D721Med (cell line): ENCODE results near the gene LRRC52.

Source experiments
- DNase-seq: peaks from one replicate; pipeline ENCODE4 v3.0.0; 2011; ENCODE audit warnings: low spot score; ENCODE audit not compliant: insufficient read length
- FAIRE-seq: peaks from 2 replicates; lab custom pipeline; 2011; peaks lifted over from hg19 to GRCh38; lab: Jason Lieb, UNC
- CTCF ChIP-seq: IDR thresholded peaks from 2 replicates; pipeline ENCODE4 v1.5.1; 2012; ENCODE audit warnings: mild to moderate bottlenecking, control low read depth; ENCODE audit not compliant: insufficient read depth; ENCODE audit errors: missing control alignments

The LRRC52 gene

GRCh38 chr1:165539306-165539705 lies 4.5 kb upstream of the LRRC52 start:
- TF ChIP-seq CTCF: no peak
- FAIRE-seq: no peak
- no peak for DNase-seq

GRCh38 chr1:165539908-165540307 lies 3.9 kb upstream of the LRRC52 start:
- TF ChIP-seq CTCF: no peak
- FAIRE-seq (no peak), DNase-seq (no peak)

- peak; percentile 53 for FAIRE-seq
- no peak for DNase-seq
- no peak for TF ChIP-seq CTCF
Measured at GRCh38 chr1:165542015-165542631, 1.7 kb upstream of the LRRC52 start.

DNA sequence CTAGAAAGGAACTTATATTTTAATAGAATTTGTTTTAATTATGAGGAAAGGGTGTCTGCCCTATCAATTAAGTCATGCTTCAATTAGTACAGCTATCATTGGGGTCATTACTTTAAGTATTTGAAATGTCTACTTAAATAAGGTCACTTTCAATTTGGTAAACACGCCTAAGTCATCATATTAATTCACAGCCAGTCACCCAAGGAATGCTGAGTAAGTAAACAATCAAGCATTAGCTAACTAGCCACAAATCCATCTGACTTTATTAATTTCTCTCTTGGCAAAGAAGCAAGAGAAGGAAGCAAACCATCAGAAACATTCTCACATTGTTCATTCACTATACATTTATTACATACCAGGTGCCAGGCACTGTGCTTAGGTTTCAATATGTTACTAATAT lies 1.2 kb upstream of the LRRC52 start:
- no peak for DNase-seq
- no peak for TF ChIP-seq CTCF
- peak; percentile 91 for FAIRE-seq

GRCh38 chr1:165544996-165545395 lies 1.2 kb downstream of the LRRC52 start:
- TF ChIP-seq CTCF: no peak
- DNase-seq (no peak), FAIRE-seq (peak; percentile 38)

DNA sequence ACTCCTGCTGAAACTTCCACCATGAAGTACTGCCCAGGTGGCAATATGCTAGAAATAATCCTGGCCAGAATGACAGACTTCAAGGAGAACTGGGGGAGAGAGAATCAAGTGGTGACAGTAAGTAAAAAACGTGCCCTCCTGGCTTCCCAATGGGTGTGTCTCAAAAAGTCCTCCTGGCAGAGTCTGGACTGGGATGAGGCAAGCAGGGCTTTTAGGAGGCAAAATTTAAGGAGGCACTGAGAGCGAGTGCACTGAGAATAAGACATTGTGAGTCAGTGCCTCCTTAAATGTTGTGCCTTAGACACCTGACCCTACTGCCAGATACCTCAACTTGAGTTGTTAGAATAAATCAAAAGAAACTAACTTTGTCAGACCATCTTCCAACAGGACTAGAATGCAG lies 2.2 kb downstream of the LRRC52 start:
- TF ChIP-seq CTCF: no peak
- FAIRE-seq: no peak
- no peak for DNase-seq

DNA sequence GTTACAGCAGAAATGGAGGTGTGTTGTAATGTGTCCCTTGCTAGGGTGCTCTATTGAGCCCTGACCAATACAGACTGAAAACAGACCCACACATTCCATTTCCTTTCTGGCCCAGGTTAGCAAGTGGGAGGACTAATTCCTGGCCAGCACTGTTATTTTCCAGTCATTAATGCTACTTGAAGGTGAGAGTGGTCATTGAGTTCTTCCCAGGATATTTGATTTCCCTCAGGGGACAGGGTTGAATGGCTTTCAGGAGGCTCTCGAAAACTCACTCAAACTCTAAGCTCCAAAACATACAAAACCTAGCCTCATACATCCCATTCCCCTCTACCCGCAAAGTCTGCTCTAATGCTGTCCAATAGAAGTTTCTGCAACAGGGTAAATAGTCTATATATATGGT lies 6.2 kb downstream of the LRRC52 start:
- TF ChIP-seq CTCF: no peak
- FAIRE-seq: peak; percentile 72
- no peak for DNase-seq
